H1 (cell line): Measurements from ENCODE around the gene ZFP2.

Source experiments
- ATF2 ChIP-seq: IDR thresholded peaks from 2 replicates; pipeline ENCODE4 v1.6.1; 2012; ENCODE audit warnings: low read length, inconsistent platforms
- CBX5 ChIP-seq: fragments of 300-800, 300-1000 bp; sonication (generic); IDR thresholded peaks from 2 replicates; pipeline ENCODE4 v1.7.1; 2016; ENCODE audit warnings: antibody characterized with exemption, low read length, low read depth
- CHD2 ChIP-seq: IDR thresholded peaks from 2 replicates; pipeline ENCODE4 v1.6.1; 2012; ENCODE audit warnings: low read length, improper control_type of control experiment
- CTCF ChIP-seq, 3 experiments: IDR thresholded peaks; 1 replicate in 2 of 3; 2 replicates in 1 of 3; pipeline versions ENCODE4 v1.5.1 to v1.6.1; 2011; ENCODE audit warnings: low read length in 3 of 3, mild to moderate bottlenecking in 3 of 3, inconsistent platforms in 2 of 3, low read depth in 1 of 3, moderate library complexity in 1 of 3; ENCODE audit not compliant: insufficient read depth in 1 of 3; ENCODE audit errors: control extremely low read depth in 1 of 3
- HDAC6 ChIP-seq: IDR thresholded peaks from one replicate; pipeline ENCODE4 v1.7.1; 2012; ENCODE audit warnings: low read depth, mild to moderate bottlenecking, inconsistent platforms, low read length, moderate library complexity
- RBBP5 ChIP-seq: IDR thresholded peaks from 2 replicates; pipeline ENCODE4 v1.7.1; 2012; ENCODE audit warnings: low read depth, mild to moderate bottlenecking, inconsistent platforms, low read length, moderate library complexity, borderline replicate concordance
- TAF1 ChIP-seq: IDR thresholded peaks from 2 replicates; pipeline ENCODE4 v1.6.1; 2011; ENCODE audit warnings: mild to moderate bottlenecking, low read depth, low read length
- TAF7 ChIP-seq: optimal IDR thresholded peaks from 2 replicates; pipeline ENCODE3; 2011; ENCODE audit warnings: low read depth, mild to moderate bottlenecking, inconsistent platforms, low read length, moderate library complexity, borderline replicate concordance
- YY1 ChIP-seq: IDR thresholded peaks from 2 replicates; pipeline ENCODE4 v1.6.1; 2011; ENCODE audit warnings: low read depth, mild to moderate bottlenecking, low read length

- no peak for TF ChIP-seq CTCF (IDR thresholded peaks at IDR 0.05; ENCODE audit: control extremely low read depth in 1 of 3, insufficient read depth in 1 of 3, low read depth in 1 of 3, low read length in 3 of 3)
- no peak for TF ChIP-seq HDAC6
- no peak for TF ChIP-seq CHD2
- TF ChIP-seq YY1: no peak
- TF ChIP-seq TAF1: no peak
- TF ChIP-seq CBX5: no peak
- no peak for TF ChIP-seq ATF2
- TF ChIP-seq TAF7: no peak
- no peak for TF ChIP-seq RBBP5
Observed at GRCh38 chr5:178872302-178872701, 23.4 kb upstream of the ZFP2 start.
